GM12891 (cell line): ENCODE measurements around the gene CFAP73.

ENCODE experiments used
- POLR2A ChIP-seq: IDR thresholded peaks from 2 replicates; pipeline ENCODE4 v1.6.1; 2011; ENCODE audit warnings: low read depth, low read length, control low read depth
- POLR2AphosphoS5 ChIP-seq: IDR thresholded peaks from 2 replicates; pipeline ENCODE4 v1.6.1; 2011; ENCODE audit warnings: low read depth, low read length, control low read depth
- POU2F2 ChIP-seq: IDR thresholded peaks from 2 replicates; pipeline ENCODE4 v1.6.1; 2011; ENCODE audit warnings: low read depth, mild to moderate bottlenecking, control low read depth, low read length, moderate library complexity

DNA sequence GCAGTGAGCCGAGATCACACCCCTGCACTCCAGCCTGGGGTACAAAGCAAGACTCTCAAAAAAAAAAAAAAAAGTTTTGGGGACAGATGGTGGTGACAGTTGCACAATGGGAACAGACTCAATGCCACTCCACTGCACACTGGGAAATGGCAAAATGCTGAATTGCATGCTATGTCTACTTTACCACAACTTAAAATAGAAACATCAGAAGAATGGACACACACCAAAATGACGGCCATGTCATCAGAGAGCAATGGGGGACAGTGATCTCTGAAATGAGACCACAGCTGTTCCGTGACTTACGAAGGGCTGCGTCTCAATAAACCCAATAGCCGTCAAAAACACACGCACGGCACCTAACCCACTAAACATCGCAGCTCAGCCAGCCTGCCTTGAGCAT lies 22.0 kb downstream of the CFAP73 start:
- TF ChIP-seq POLR2AphosphoS5, result no peak
- no peak for TF ChIP-seq POLR2A
- TF ChIP-seq POU2F2, result no peak
